ENCODE results near the gene IL1F10. TPM values are rescaled to one million over a fixed set of nuclear protein-coding genes. Genes with fewer than 3 reads are reported as not detected.

IL1F10 gene
- total RNA-seq, 1 experiment from 2014 or later: not detected

DNA sequence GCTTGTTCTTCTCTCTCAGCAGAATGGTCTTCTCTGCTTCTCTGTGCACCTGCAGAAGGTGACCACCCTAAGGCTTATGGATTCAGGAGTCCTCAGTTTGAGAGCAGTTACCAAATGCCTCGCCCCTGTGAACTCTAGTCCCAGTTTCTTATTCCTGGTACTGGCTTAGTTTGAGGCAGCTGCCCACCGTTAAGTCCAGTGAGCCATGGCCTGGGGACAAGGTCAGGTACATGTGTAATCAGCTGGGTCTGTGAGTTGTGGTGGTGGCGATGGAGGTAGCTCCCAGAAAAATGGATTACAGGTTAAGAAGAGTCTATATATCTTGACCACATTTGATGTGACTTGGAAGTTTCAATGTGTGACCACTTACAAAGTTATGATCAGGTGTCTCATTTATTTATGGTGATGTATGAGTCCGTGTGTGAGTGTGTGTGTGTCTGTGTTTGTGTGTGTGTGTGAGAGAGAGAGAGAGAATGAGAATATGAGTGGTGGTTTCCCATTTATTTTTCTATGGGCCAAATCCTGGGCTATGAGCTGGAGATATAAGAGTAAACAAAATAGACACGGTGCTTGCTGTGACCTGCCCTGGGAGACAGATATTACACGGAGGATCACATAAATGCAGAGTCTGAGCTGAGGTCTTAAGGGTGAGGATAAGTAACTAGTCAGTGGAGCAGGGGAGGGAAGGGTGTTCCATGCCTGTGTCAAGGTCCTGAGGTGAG is 46.6 kb downstream of the IL1F10 start:
- no peak overlapping the region for H2BK20ac ChIP-seq (ENCODE audit: low read depth, low read length, poor library complexity, severe bottlenecking)
- H3K9me3 ChIP-seq (ENCODE audit: control insufficient read depth, low read depth, low read length): no peaks in the 10 kb centered on the region
- H2BK120ac ChIP-seq (ENCODE audit: low read depth, low read length, poor library complexity, severe bottlenecking): no peak overlapping the region
- H3K79me1 ChIP-seq (ENCODE audit: insufficient read depth, low read depth, low read length, poor library complexity, severe bottlenecking): no peaks in the 10 kb centered on the region
- no peak overlapping the region for H2BK12ac ChIP-seq (ENCODE audit: insufficient read length, low read depth, low read length)
- no peak overlapping the region for H3K9ac ChIP-seq (ENCODE audit: extremely low read depth, insufficient read length, low read length)
- H3K4me1 ChIP-seq (ENCODE audit: insufficient read depth, low read length): peaks cover 5% of the 10 kb centered on the region; the same call in 1 of the 2 replicates
- Mint-ChIP-seq H3K4me3 (no peak overlapping the region), H3K27ac (no peak overlapping the region), H3K27me3 (ENCODE audit: low read depth) (peaks cover 1% of the 10 kb centered on the region), H3K9me3 (no peaks in the 10 kb centered on the region), H3K36me3 (ENCODE audit: insufficient read depth in 1 of 3, low read depth in 3 of 3) (no peaks in the 10 kb centered on the region), H3K4me1 (no peaks in the 10 kb centered on the region)
- WGBS (ENCODE audit: extremely low coverage, insufficient read length, low lambda C conversion rate): no CpG with 5 or more reads among the region's 6 CpGs
- no peak overlapping the region for H3K4ac ChIP-seq (ENCODE audit: low read depth, low read length)
- no peak overlapping the region for H3K23ac ChIP-seq (ENCODE audit: insufficient read length, low read depth, low read length)
- H2BK5ac ChIP-seq (ENCODE audit: insufficient read length, low read length): no peak overlapping the region
- H4K20me1 ChIP-seq (ENCODE audit: control insufficient read depth, insufficient read depth, insufficient read length): no peaks in the 10 kb centered on the region
- no peak overlapping the region for H2BK15ac ChIP-seq (ENCODE audit: low read depth, low read length)
- no peaks in the 10 kb centered on the region for H3K23me2 ChIP-seq (ENCODE audit: insufficient read length, low read depth, low read length, poor library complexity, severe bottlenecking)
- no peak overlapping the region for H2AFZ ChIP-seq (ENCODE audit: low read length)
- H3T11ph ChIP-seq (ENCODE audit: low read length): no peak overlapping the region
- no peak overlapping the region for H4K5ac ChIP-seq (ENCODE audit: insufficient read length, low read depth, low read length)
- H4K91ac ChIP-seq (ENCODE audit: insufficient read length, low read depth, low read length): no peak overlapping the region
- no peak for DNase-seq
- H3K4me2 ChIP-seq (ENCODE audit: insufficient read depth, insufficient read length, low read length): no peak overlapping the region
- no peak overlapping the region for H3K27ac ChIP-seq (ENCODE audit: insufficient read length, low read depth, low read length)
- no peaks in the 10 kb centered on the region for H3K27me3 ChIP-seq (ENCODE audit: insufficient read depth, low read length)
- no peak overlapping the region for H2AK5ac ChIP-seq (ENCODE audit: insufficient read length, low read length)
- no peak overlapping the region for H3K56ac ChIP-seq (ENCODE audit: insufficient read length, low read depth, low read length)
- TF ChIP-seq, protein P1, sequence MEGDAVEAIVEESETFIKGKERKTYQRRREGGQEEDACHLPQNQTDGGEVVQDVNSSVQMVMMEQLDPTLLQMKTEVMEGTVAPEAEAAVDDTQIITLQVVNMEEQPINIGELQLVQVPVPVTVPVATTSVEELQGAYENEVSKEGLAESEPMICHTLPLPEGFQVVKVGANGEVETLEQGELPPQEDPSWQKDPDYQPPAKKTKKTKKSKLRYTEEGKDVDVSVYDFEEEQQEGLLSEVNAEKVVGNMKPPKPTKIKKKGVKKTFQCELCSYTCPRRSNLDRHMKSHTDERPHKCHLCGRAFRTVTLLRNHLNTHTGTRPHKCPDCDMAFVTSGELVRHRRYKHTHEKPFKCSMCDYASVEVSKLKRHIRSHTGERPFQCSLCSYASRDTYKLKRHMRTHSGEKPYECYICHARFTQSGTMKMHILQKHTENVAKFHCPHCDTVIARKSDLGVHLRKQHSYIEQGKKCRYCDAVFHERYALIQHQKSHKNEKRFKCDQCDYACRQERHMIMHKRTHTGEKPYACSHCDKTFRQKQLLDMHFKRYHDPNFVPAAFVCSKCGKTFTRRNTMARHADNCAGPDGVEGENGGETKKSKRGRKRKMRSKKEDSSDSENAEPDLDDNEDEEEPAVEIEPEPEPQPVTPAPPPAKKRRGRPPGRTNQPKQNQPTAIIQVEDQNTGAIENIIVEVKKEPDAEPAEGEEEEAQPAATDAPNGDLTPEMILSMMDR (conservative IDR thresholded peaks at IDR 0.05): no peak
- H3K14ac ChIP-seq (ENCODE audit: insufficient read depth, low read length): no peak overlapping the region
- no peak overlapping the region for H4K8ac ChIP-seq (replicated peaks; ENCODE audit: insufficient read length, low read depth, low read length)
- H3K79me2 ChIP-seq (ENCODE audit: insufficient read depth, low read length): no peaks in the 10 kb centered on the region
- H3K18ac ChIP-seq (ENCODE audit: insufficient read length, low read depth, low read length): no peak overlapping the region
